Measurements from ENCODE around the gene TPRA1. TPM values are rescaled to one million over a fixed set of nuclear protein-coding genes. Genes with fewer than 3 reads are reported as not detected.
"Not testable (repeated sequence)": the region's sequence is repeated elsewhere in the genome, so short reads cannot be mapped to it uniquely, and the experiment has no call there.

The TPRA1 gene
- total RNA-seq, 2 donors from 2014 or later, result 23.1 to 32.5 TPM

DNA sequence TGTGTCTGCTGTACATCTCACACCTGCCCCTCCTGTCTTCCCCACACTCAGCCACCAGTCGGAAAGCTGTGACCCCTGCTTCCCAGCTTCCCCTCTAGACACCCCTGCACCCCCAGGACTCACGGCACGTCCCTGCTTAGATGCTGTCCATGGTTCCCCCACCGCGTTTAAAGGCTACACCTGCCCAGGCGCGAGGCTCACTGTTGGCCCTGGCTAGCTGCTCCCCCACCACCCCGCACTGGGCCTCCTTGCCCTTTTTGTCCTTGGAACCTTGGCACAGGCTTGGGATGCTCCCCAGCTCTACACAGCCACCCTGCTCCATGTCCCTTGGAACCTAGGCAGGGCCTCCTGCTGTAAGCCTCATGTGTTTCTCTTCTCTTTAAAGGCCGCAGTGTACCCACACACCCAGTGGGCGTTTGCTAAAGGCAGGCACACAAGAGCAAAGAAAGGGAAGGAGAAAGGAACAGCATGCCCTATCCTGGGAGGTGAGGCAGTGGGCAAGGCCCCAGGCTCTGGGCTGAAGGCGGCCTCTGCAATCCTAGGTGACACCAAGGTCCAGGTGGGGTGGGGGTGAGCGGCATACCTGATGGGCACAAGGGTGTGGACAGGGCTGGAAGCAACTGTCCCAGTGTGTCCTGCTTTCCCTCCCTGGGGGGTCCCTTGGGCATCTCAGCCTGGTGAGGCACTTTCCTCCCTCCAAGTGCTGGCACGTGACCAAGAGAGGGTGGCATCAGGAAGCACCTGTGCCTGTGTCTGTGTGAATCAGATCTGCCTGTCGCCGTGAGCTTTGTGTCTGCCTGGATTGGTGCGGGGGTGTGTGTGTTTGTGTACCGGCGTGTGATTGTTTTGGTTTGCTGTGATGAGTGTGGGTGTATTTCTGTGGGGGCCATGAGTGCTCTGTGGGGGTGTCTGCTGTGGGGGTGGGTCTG is 54.4 kb downstream of the TPRA1 start:
- Mint-ChIP-seq H3K27me3 (peaks cover 14% of the 10 kb centered on the region), H3K4me3 (no peak overlapping the region), H3K36me3 (ENCODE audit: low read depth) (no peaks in the 10 kb centered on the region), H3K27ac (no peak overlapping the region), H3K4me1 (no peaks in the 10 kb centered on the region), H3K9me3 (no peaks in the 10 kb centered on the region)
- ATAC-seq (replicated peaks), result no peak

DNA sequence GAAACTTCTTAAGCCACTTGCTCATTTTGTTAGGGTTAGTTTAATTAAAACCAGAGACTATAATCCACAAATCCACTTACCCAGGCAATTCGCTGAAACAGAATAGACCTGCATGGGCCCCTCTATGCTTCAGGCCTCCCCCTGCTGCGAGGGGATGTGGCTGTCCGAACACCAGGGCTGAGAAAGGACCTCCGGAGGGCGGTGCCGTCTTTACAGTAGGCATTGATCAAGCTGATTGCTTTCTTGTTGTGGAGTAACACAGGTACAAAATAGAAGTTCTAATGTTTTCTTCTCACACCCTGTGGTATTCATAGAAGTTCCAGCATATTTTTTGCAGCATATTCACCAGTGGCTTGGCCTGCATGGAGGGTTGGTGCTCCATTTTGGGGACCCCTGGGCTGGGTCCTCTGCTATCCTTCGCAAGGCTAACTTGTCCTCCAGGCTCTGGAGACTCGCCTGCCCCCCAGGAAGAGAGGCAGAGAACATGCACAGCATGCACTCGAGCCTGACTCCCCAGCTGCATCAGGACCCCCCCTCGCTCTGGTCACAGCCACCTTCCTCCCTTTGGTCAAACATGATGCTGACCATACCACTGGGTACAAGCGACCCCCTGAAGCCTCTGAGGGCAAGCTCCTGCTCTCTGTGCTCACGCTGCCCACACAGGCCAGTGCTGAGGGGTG is 55.3 kb downstream of the TPRA1 start:
- Mint-ChIP-seq H3K9me3 (no peaks in the 10 kb centered on the region), H3K27me3 (peaks cover 14% of the 10 kb centered on the region), H3K27ac (no peak overlapping the region), H3K4me1 (no peaks in the 10 kb centered on the region), H3K4me3 (no peak overlapping the region), H3K36me3 (ENCODE audit: low read depth) (no peaks in the 10 kb centered on the region)
- no peak for ATAC-seq (replicated peaks)

DNA sequence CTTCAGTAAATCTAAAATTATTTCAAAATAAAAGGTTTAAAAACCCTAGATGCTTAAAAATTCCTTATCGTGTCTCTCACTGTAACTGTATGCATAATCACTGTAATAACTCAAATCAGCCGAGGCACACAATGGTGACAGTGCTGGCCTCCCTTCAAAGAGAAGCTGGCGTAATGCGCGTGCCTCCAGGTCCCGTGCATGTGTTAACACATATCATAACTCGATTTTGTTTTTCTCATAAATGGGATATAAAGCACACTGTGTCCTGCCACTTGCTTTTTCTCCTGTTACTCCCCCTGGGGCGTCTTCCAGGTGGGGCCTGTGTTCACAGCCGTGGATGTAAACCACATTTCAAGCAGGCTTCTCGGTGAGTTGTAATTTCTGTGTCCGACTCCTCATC is 56.0 kb downstream of the TPRA1 start:
- Mint-ChIP-seq H3K4me1 (no peaks in the 10 kb centered on the region), H3K27me3 (peaks cover 13% of the 10 kb centered on the region), H3K27ac (no peak overlapping the region), H3K36me3 (ENCODE audit: low read depth) (no peaks in the 10 kb centered on the region), H3K9me3 (no peaks in the 10 kb centered on the region), H3K4me3 (no peak overlapping the region)
- ATAC-seq (replicated peaks), result no peak

DNA sequence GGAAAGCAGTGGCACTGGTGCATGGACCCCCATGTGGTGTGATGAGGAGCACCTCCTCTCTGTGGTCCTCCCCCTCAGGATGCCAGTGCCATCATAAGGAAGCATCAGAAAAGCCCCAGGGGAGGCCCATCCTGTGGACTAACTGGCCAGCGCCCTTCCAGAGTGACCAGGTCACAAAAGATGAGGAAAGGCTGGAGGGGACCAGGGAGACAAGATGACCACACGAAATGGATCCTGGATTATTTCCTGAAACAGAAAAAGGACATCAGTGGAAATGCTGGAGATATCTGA is 56.4 kb downstream of the TPRA1 start:
- no peak for ATAC-seq (replicated peaks)
- Mint-ChIP-seq H3K4me1 (no peaks in the 10 kb centered on the region), H3K36me3 (ENCODE audit: low read depth) (no peaks in the 10 kb centered on the region), H3K27ac (no peak overlapping the region), H3K9me3 (no peaks in the 10 kb centered on the region), H3K27me3 (peaks cover 9% of the 10 kb centered on the region), H3K4me3 (no peak overlapping the region)

DNA sequence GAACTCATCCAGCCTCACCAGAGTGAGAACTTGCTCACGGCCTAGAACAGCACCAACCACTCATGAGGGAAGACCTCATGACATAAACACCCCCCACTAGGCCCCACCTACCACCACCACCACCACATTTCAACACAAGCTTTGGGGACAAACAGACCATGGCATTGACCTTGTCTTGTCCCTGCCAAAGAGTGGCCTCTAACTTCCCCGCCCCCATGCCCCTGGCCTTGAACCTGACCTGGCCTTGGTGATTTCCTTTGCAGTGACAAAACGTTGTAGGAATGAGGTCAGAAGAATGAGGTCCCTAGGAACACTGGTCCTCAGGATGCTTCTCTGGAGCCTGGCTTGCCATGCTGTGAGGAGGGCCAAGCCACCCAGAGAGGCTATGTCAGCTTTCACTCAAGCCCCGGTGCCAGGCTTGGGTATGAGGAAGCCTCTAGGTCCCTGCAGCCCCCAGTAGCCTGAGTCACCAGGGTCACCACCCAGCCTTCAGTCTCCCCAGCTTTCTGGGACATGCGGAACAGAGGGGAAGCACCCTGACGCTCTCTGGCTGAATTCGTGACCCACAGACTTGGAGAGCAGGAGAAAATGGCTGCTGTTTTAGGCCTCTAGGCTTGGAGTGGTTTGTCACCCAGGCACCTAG is 57.9 kb downstream of the TPRA1 start:
- no peak for ATAC-seq (replicated peaks)
- no peak overlapping the region for H3K4me3 Mint-ChIP-seq
- H3K36me3 Mint-ChIP-seq (ENCODE audit: low read depth), result no peaks in the 10 kb centered on the region
- no peaks in the 10 kb centered on the region for H3K9me3 Mint-ChIP-seq
- H3K27me3 Mint-ChIP-seq, result peaks cover 7% of the 10 kb centered on the region
- no peak overlapping the region for H3K27ac Mint-ChIP-seq
- no peaks in the 10 kb centered on the region for H3K4me1 Mint-ChIP-seq

DNA sequence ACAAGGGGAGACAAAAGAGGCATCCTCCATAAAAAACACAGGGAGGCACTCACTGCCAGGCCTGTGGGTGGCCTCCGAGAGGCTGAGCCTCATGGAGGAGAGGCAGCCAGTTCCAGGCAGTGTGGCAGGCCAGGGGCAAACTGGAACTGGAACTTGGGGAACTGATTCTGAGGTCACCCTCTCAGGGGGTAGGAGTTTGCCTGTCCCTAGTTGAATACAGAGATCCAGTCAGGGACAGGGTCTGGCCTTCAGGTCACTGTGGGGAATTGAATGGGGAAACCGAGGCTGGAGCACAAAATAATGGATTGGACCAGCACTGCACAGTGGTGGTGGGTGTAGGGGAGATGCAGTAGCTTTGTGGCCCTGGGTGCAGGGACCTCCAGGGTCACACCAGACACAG is 58.7 kb downstream of the TPRA1 start:
- H3K27ac Mint-ChIP-seq, result no peak overlapping the region
- H3K9me3 Mint-ChIP-seq, result no peaks in the 10 kb centered on the region
- H3K27me3 Mint-ChIP-seq, result peaks cover 5% of the 10 kb centered on the region
- no peak overlapping the region for H3K4me3 Mint-ChIP-seq
- ATAC-seq (replicated peaks), result peak; percentile 2
- H3K36me3 Mint-ChIP-seq (ENCODE audit: low read depth), result no peaks in the 10 kb centered on the region
- no peaks in the 10 kb centered on the region for H3K4me1 Mint-ChIP-seq

DNA sequence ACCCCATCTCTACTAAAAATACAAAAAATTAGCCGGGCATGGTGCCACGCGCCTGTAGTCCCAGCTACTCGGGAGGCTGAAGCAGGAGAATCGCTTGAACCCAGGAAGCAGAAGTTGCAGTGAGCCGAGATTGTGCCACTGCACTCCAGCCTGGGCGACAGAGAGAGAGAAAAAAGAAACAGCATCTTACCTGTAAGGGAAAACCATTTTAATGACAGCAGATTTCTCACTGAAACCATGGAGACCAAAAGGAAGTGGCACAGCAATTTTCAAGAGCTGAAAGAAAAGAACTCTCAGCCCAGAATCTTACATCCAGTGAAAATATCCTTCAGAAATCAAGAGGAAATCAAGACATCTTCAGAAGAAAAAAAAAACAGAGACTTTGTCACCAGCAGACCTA is 59.7 kb downstream of the TPRA1 start:
- H3K4me3 Mint-ChIP-seq; H3K27ac Mint-ChIP-seq; H3K27me3 Mint-ChIP-seq; ATAC-seq (replicated peaks); H3K9me3 Mint-ChIP-seq; H3K4me1 Mint-ChIP-seq; H3K36me3 Mint-ChIP-seq (ENCODE audit: low read depth): not testable (repeated sequence)

DNA sequence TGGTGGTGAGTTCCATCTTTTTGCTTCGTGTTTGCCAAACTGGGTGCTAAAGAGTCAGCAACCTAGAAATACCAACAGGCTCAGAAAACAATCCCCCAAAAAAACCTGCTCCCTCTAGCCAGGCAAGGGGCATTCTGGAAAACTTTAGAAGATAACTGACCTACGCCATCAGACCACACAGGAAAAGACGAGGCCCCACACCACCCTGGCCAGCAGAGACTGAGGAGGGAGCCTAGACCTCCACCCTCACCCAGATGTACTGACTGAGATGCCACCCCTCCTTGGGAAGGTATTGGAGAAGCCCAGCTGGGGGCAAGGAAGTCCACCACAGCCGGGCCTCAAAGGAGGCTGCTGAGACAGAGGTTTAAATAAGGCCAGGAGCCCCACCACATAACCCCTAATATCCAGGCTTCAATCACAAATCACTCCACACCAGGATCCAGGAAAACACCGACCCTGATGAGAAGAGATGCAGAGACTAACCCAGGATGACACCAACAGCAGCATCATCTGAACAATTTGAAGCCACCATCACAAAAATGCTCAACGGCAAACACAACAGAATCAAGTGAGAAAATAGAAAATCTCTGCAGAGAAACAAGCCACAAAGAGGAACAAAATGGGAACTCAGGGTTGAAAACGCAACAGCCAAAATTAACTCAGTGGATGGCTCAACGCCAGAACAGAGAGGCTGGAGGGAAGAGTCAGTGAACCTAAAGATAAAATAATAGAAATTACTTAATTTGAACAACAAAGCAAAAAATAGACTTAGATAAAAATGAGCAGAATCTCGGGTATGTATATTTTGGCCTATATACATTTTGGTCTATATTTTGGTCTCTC is 61.0 kb downstream of the TPRA1 start:
- Mint-ChIP-seq H3K4me1 (no peaks in the 10 kb centered on the region), H3K27ac (no peak overlapping the region)
- no peak for ATAC-seq (replicated peaks)

DNA sequence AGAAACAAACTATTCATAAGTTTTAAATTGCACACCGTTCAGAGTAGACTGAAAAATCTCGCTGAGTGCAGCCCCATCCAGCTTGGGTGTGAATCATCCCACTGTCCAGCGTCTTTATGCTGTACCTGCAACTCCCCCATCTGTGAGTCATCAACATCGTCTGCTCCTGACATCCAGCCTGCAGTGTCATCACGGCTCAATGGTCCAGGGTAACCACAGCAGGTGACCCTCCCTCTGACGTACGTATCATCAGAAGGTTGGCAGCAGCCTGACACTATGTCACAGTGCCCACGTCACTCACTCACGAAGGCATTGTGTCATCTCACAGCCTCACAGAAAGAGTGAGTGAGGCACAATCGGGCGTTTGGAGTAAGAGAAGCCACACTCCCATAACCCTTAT is 65.2 kb downstream of the TPRA1 start:
- Mint-ChIP-seq H3K9me3 (no peaks in the 10 kb centered on the region), H3K36me3 (ENCODE audit: low read depth) (no peaks in the 10 kb centered on the region), H3K4me3 (no peak overlapping the region), H3K27me3 (peaks cover 21% of the 10 kb centered on the region), H3K27ac (no peak overlapping the region), H3K4me1 (no peaks in the 10 kb centered on the region)
- peak; percentile 34 for ATAC-seq (replicated peaks)

More for the DNA sequence above, 61.0 kb downstream of the TPRA1 start:
- Mint-ChIP-seq H3K4me3 (no peak overlapping the region), H3K36me3 (ENCODE audit: low read depth) (no peaks in the 10 kb centered on the region), H3K9me3 (no peaks in the 10 kb centered on the region), H3K27me3 (peaks cover 9% of the 10 kb centered on the region)

DNA sequence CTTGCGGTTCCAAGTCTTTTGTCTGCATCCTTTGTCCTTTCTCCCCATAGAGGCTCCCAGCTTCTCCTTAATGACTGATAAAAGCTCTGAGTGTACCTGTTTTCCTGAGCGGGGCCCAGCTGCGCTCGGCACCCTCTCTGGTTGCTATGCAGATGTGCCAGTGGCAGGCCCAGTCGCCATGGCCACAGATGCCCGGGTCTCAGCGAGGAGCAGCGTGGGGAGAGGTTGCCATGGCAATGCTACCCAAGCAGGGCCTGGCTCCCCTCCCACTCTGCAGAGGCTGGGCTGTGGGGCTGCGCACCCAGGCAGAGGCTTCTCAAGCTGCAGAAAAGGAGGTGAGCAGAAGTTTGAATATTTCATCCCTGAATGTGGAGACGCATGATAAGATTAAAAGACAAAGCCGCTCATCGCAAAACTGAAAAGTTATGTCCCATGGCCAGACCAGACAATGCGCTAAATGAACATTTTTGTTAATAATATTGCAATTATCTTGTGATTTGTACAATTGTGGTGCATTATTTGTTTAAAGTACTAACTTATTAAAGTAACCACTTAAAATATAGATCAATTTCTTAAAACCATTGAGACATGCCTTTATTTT is 66.1 kb downstream of the TPRA1 start:
- Mint-ChIP-seq H3K9me3 (no peaks in the 10 kb centered on the region), H3K27me3 (peaks cover 21% of the 10 kb centered on the region), H3K36me3 (ENCODE audit: low read depth) (no peaks in the 10 kb centered on the region), H3K27ac (no peak overlapping the region), H3K4me1 (no peaks in the 10 kb centered on the region), H3K4me3 (no peak overlapping the region)
- ATAC-seq (replicated peaks), result no peak

Other genes with a start within 250 kb of the TPRA1 start
- gene MCM2, start 7.7 kb upstream of the TPRA1 start, total RNA-seq, result 100 to 1,000 TPM; 143 to 221 TPM
- 1 to 10 TPM in 1 of 2 donors, under 1 TPM in 1; 0.69 to 1.4 TPM for gene PODXL2, start 38.5 kb upstream of the TPRA1 start, total RNA-seq
- 10 to 100 TPM; 16.1 to 23.6 TPM for gene ABTB1, start 82.2 kb upstream of the TPRA1 start, total RNA-seq
- 1 to 10 TPM; 1.2 to 1.4 TPM for gene MGLL, start 231.8 kb upstream of the TPRA1 start, total RNA-seq